C4-2B (cell line): Measurements from ENCODE around the gene SH2D4B.

Experiments
- CTCF ChIP-seq: fragments of 450-650 bp; conservative IDR thresholded peaks from 2 replicates; pipeline ENCODE4 v1.5.1; 2017; ENCODE audit warnings: mild to moderate bottlenecking
- ZFX ChIP-seq: fragments of 450-650 bp; IDR thresholded peaks from 2 replicates; pipeline ENCODE4 v1.6.1; 2017

DNA sequence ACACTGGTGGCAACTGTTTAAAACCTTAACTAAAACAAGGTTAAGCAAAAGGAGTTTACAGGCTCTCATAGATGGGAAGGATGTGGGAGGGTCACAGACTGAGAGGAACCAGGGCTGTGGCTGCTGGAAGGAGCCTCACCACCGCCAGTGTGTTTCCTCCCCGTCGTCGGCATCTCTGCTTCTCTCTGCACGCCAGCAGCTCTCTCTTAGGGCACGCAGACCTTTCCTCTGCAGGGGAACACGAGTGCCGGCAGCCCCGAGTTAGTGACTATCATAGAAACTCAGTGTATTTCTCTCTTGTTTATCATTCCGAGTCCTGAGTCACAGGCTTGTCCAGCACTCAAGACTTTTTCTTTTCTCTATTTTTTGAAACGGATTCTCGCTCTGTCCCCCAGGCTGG, 8.1 kb upstream of the SH2D4B start:
- TF ChIP-seq CTCF (no peak), ZFX (no peak)
